Measurements from ENCODE around the gene PRR23B.

Gene PRR23B

DNA sequence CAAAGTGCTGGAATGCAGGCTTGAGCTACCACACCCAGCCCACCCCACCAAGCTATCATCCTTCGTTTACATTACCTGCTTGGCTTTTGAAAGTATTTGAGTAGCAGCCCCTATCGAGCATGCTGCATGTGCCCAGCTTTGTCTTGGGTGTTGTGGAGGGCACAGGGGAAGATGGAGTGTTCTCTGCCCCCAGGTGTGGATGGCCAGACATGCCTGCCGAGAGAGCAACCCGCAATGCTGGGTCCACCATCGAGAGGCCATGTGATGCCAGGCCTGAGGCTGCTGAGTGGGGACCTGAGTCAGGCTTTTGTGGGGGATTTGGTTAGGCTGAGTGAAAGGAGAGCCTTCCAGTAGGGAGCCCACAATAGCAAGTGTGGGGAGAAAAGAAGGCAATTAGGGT lies 47.8 kb downstream of the PRR23B start:
- DNase-seq = no peak

DNA sequence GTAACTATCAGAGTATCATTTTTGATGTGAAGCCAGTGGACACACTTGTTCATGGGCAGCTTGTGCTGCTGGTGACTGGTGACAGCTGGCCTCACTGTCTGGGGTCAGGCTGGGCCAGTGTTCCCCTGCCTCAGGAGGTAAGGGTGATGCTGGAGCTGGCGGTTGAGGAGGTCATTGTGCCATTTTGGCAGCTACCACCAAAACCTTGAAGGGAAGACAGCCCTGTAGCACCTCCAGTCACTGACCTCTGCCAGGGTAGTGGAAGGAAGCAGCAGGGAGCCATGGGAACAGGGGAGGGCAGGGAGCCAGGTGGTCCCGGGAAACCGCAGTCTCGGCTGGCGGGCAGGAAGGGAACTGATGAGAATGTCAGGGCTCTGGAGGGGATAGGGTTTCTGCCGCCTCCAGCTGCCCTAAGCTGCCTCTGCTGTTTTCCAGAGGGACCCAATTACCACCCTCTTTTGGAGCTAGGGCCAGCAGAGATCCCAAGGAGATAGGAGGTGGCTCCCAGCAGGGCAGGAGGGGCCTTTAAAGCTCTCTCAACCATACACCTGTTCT lies 48.9 kb downstream of the PRR23B start:
- no peak for DNase-seq

All from NCI-H1694 treated with DMSO at 0.1 percent for 48 hours (cell line).